CD4-positive, alpha-beta T cell (primary cell): ENCODE results near the gene SIL1. TPM values are rescaled to one million over a fixed set of nuclear protein-coding genes. Genes with fewer than 3 reads are reported as not detected.

Experiments
- ATAC-seq: fragments of 200-7000 bp; cut with Tn5 transposase; one replicate; pipeline ENCODE4 v1.10.0; 2022; ENCODE audit warnings: mild to moderate bottlenecking; ENCODE audit not compliant: poor library complexity
- CTCF ChIA-PET: fragments of 350-600 bp; sonication (Branson Sonifier 250); formaldehyde crosslinking; loops from one replicate; lab custom pipeline; 2021; ENCODE audit warnings: antibody characterized with exemption, inconsistent platforms; lab: Charles Lee
- POLR2A ChIA-PET: fragments of 350-600 bp; sonication (Branson Sonifier 250); formaldehyde crosslinking; loops from one replicate; lab custom pipeline; 2021; ENCODE audit warnings: antibody characterized with exemption, inconsistent platforms; lab: Charles Lee
- DNase-seq, 14 experiments: peaks; one replicate each; pipeline ENCODE4 v3.0.0-alpha.2; 2013 to 2020; ENCODE audit warnings: mixed read lengths in 2 of 14
- H3K27ac ChIP-seq, 2 donors: one replicate each; pipeline versions ENCODE4 v1.5.1 to v1.7.0; 2013; ENCODE audit warnings: low read length in 2 of 2, low read depth in 1 of 2, mild to moderate bottlenecking in 1 of 2
- H3K27me3 ChIP-seq, 2 experiments: 1 replicate in 1 of 2; 2 replicates in 1 of 2; pipeline versions ENCODE4 v1.6.1 to v1.7.0; 2013; ENCODE audit warnings: low read length in 2 of 2, control low read depth in 1 of 2, mild to moderate bottlenecking in 1 of 2, moderate library complexity in 1 of 2; ENCODE audit not compliant: insufficient read depth in 2 of 2, control insufficient read depth in 1 of 2
- H3K36me3 ChIP-seq: one replicate; pipeline ENCODE4 v1.6.1; 2013; ENCODE audit warnings: low read length, control low read depth; ENCODE audit not compliant: insufficient read depth
- H3K4me1 ChIP-seq: one replicate; pipeline ENCODE4 v1.6.1; 2013; ENCODE audit warnings: low read length, control low read depth; ENCODE audit not compliant: insufficient read depth
- H3K4me3 ChIP-seq: one replicate; pipeline ENCODE4 v1.5.1; 2013; ENCODE audit warnings: mild to moderate bottlenecking, low read length, moderate library complexity
- H3K9me3 ChIP-seq, 2 experiments: 1 replicate in 1 of 2; 2 replicates in 1 of 2; pipeline versions ENCODE4 v1.6.1 to v1.7.0; 2013; ENCODE audit warnings: low read length in 2 of 2, mild to moderate bottlenecking in 2 of 2, control low read depth in 1 of 2, moderate library complexity in 1 of 2; ENCODE audit not compliant: control insufficient read depth in 1 of 2, insufficient read depth in 1 of 2
- H3K27ac Mint-ChIP-seq: one replicate; pipeline ENCODE4 v1.8.0; 2020; ENCODE audit warnings: mixed read lengths
- H3K27me3 Mint-ChIP-seq: one replicate; pipeline ENCODE4 v1.8.0; 2021; ENCODE audit warnings: mixed read lengths
- H3K36me3 Mint-ChIP-seq: one replicate; pipeline ENCODE4 v1.8.0; 2021; ENCODE audit warnings: low read depth, mixed read lengths
- H3K4me1 Mint-ChIP-seq: one replicate; pipeline ENCODE4 v1.8.0; 2021; ENCODE audit warnings: low read depth, mixed read lengths
- H3K4me3 Mint-ChIP-seq: one replicate; pipeline ENCODE4 v1.8.0; 2020; ENCODE audit warnings: mild to moderate bottlenecking, mixed read lengths
- H3K9me3 Mint-ChIP-seq: one replicate; pipeline ENCODE4 v1.8.0; 2020; ENCODE audit warnings: mixed read lengths
- intact Hi-C, 2 experiments: fragments of 100-400 bp; cut with DNase I in 1 of 2; cut with micrococcal nuclease in 1 of 2; formaldehyde crosslinking; loops; one replicate each; pipeline versions ENCODE4 v1.15.1 to v1.9.0; 2023 to 2025; cut with DNase I, micrococcal nuclease
- total RNA-seq, 174 experiments: library from RNA in 2 of 174; stranded (reverse) in 2 of 174; gene quantifications; one replicate each; pipeline ENCODE4 v1.2.3 and lab custom pipeline; 2021 to 2026
- TF ChIP-seq, protein P1 (sequence below): fragments of 200-600 bp; IDR thresholded peaks from one replicate; pipeline ENCODE4 v1.8.0; 2022; ENCODE audit warnings: antibody characterized with exemption, mild to moderate bottlenecking

SIL1 gene
- total RNA-seq, 2 experiments from 2014 or later, result 5.6 to 9.2 TPM

DNA sequence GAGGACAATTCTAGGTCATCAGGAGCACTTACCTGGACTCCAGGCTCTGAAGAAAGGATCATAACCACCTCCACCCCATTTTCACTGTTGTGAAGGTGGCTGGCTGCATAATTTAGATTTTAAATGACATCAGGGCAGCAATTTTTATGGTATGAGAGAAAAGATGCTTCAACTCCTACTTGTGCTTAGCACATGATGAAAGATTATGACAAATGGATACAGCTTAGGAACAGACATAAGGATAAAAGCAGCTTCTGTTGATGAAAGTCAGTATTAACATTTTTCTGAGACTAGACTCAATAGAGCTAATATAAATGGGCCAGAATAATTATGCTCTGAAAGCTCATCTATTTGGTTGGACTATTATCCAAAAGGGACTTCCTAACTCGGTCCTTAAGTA is 72.2 kb downstream of the SIL1 start:
- no peak overlapping the region for H3K27ac ChIP-seq
- H3K27me3 Mint-ChIP-seq, result no peaks in the 10 kb centered on the region
- TF ChIP-seq, protein P1, sequence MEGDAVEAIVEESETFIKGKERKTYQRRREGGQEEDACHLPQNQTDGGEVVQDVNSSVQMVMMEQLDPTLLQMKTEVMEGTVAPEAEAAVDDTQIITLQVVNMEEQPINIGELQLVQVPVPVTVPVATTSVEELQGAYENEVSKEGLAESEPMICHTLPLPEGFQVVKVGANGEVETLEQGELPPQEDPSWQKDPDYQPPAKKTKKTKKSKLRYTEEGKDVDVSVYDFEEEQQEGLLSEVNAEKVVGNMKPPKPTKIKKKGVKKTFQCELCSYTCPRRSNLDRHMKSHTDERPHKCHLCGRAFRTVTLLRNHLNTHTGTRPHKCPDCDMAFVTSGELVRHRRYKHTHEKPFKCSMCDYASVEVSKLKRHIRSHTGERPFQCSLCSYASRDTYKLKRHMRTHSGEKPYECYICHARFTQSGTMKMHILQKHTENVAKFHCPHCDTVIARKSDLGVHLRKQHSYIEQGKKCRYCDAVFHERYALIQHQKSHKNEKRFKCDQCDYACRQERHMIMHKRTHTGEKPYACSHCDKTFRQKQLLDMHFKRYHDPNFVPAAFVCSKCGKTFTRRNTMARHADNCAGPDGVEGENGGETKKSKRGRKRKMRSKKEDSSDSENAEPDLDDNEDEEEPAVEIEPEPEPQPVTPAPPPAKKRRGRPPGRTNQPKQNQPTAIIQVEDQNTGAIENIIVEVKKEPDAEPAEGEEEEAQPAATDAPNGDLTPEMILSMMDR, result no peak
- CTCF ChIA-PET, result interaction anchor here (0.6 kb wide), 1 partner anchor 592 kb away, joined by 3 read pairs; no protein-coding TSS in a partner anchor
- peaks cover 11% of the 10 kb centered on the region for H3K36me3 ChIP-seq
- H3K4me1 ChIP-seq, result no peaks in the 10 kb centered on the region
- H3K27me3 ChIP-seq, result no peaks in the 10 kb centered on the region
- ATAC-seq (no peak), DNase-seq (no peak)
- no peaks in the 10 kb centered on the region for H3K4me1 Mint-ChIP-seq
- POLR2A ChIA-PET, result no interaction called here
- H3K4me3 Mint-ChIP-seq, result no peak overlapping the region
- no peak overlapping the region for H3K27ac Mint-ChIP-seq
- no peaks in the 10 kb centered on the region for H3K36me3 Mint-ChIP-seq
- H3K4me3 ChIP-seq, result no peak overlapping the region
- no peaks in the 10 kb centered on the region for H3K9me3 Mint-ChIP-seq
- no peaks in the 10 kb centered on the region for H3K9me3 ChIP-seq
- intact Hi-C loops, result no loop called here

DNA sequence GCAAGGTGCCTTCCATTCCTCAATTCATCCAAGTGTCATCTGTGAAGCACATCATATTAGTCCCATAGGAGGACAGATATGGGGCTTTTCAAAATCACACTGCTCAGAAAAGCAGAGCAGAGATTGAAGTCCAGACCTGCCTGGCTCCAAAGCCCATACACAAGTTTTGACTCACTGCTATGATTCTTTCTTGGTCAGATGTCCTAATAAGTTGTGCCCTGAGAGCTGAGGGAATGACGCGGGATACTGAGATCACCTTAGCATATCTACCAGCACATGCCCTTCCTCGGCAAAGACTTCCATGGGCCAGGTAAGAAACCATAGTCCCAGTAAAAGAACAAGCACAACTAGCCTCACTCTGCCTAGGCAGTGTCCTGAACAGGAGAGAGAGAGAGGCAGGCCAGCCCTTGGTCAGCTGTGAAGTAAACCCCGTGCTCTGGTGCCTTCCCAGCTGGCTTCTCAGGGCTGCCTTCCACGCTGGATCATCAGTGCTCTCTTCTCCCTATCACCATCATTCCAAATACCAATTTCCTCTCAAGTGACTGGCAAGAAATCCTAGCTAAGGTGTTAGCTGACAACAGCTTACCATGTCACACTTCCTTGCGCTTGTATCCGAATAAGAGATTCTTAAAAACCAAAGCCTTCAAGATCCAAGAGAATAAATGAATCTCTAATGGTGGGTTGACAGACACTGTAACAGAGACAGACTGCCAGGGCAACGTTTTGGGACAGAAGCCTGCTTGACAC is 73.2 kb downstream of the SIL1 start:
- H3K9me3 ChIP-seq, result no peaks in the 10 kb centered on the region
- H3K4me1 ChIP-seq, result no peaks in the 10 kb centered on the region
- ChIA-PET POLR2A (no interaction called here), CTCF (no interaction called here)
- peaks cover 4% of the 10 kb centered on the region for H3K36me3 Mint-ChIP-seq
- no peak overlapping the region for H3K27ac ChIP-seq
- peaks cover 21% of the 10 kb centered on the region for H3K36me3 ChIP-seq
- H3K27me3 ChIP-seq, result no peaks in the 10 kb centered on the region
- no peak overlapping the region for H3K27ac Mint-ChIP-seq
- no peak overlapping the region for H3K4me3 Mint-ChIP-seq
- ATAC-seq (no peak), DNase-seq (no peak)
- H3K9me3 Mint-ChIP-seq, result no peaks in the 10 kb centered on the region
- no peaks in the 10 kb centered on the region for H3K4me1 Mint-ChIP-seq
- H3K4me3 ChIP-seq, result no peak overlapping the region
- no peaks in the 10 kb centered on the region for H3K27me3 Mint-ChIP-seq
- TF ChIP-seq, protein P1, result no peak
- intact Hi-C loops, result no loop called here

DNA sequence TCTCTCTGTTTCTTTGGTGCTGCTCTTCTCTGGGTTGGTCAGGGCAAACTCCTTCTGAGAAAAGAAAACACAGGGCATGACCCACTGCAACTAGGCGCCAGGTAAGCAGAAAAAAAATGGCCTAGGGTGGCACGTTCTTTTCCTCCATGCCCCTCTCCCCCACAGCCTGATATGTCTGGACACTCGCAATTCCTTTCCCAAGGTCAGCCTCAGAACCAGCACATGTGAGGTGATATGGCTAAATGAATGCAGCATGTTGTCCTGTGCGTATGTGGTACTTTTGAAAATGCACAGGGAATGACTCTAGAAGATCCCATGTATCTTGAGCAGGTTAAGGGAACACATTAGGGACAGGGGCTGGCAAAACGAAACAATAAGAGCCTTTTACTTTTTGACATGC is 77.0 kb downstream of the SIL1 start:
- no peaks in the 10 kb centered on the region for H3K4me1 Mint-ChIP-seq
- Histone ChIP-seq H3K4me3 (no peak overlapping the region), H3K9me3 (no peaks in the 10 kb centered on the region), H3K4me1 (no peaks in the 10 kb centered on the region), H3K36me3 (peaks cover 38% of the 10 kb centered on the region), H3K27me3 (no peaks in the 10 kb centered on the region), H3K27ac (no peak overlapping the region)
- no peaks in the 10 kb centered on the region for H3K27me3 Mint-ChIP-seq
- DNase-seq (no peak), ATAC-seq (no peak)
- no peak overlapping the region for H3K27ac Mint-ChIP-seq
- H3K36me3 Mint-ChIP-seq, result peaks cover 10% of the 10 kb centered on the region
- H3K4me3 Mint-ChIP-seq, result no peak overlapping the region
- ChIA-PET CTCF (no interaction called here), POLR2A (no interaction called here)
- TF ChIP-seq, protein P1, result no peak
- no peaks in the 10 kb centered on the region for H3K9me3 Mint-ChIP-seq
- intact Hi-C loops, result no loop called here
